HL-60/S4 treated with phorbol 12-myristate 13-acetate at 8.2 ng/mL for 4 days and 3 days (cell line): Measurements from ENCODE around the gene OR7A17.

Source experiments
- in situ Hi-C: fragments of 300-500 bp; cut with MboI; formaldehyde crosslinking; loops from 2 replicates; pipeline ENCODE4 v1.15.0; 2022; ENCODE audit warnings: low sequenced_read_pairs

Gene OR7A17

GRCh38 chr19:14886032-14886431, at the start of gene OR7A17:
Gene OR7A17, minus strand, starts transcription at chr19:14886132. Its CDS starts 4,777 bp downstream, at chr19:14881355.
- in situ Hi-C loops: no loop called here

GRCh38 chr19:14933506-14933905, 47.6 kb upstream of the OR7A17 start:
- in situ Hi-C loops: no loop called here

GRCh38 chr19:14916848-14917247, 30.9 kb upstream of the OR7A17 start:
- in situ Hi-C loops: no loop called here

- in situ Hi-C loops: no loop called here
Measured at GRCh38 chr19:14915116-14915515, 29.2 kb upstream of the OR7A17 start.

GRCh38 chr19:14906711-14907110, 20.8 kb upstream of the OR7A17 start:
- in situ Hi-C loops: no loop called here

- in situ Hi-C loops: no loop called here
Measured at GRCh38 chr19:14901675-14902260, 15.8 kb upstream of the OR7A17 start.

- in situ Hi-C loops: no loop called here
Measured at GRCh38 chr19:14890643-14891379, 4.9 kb upstream of the OR7A17 start.

- in situ Hi-C loops: no loop called here
Measured at GRCh38 chr19:14889994-14890642, 4.2 kb upstream of the OR7A17 start.

- in situ Hi-C loops: no loop called here
Measured at GRCh38 chr19:14871619-14872230, 14.2 kb downstream of the OR7A17 start.

- in situ Hi-C loops: no loop called here
Measured at GRCh38 chr19:14868497-14868896, 17.4 kb downstream of the OR7A17 start.

GRCh38 chr19:14848822-14849221, 37.1 kb downstream of the OR7A17 start, which contains the start of gene OR7A10:
Gene OR7A10, minus strand, starts transcription at chr19:14848922. Its CDS starts 7,045 bp downstream, at chr19:14841877.
- in situ Hi-C loops: no loop called here

- in situ Hi-C loops: no loop called here
Measured at GRCh38 chr19:14843578-14843977, 42.4 kb downstream of the OR7A17 start.

GRCh38 chr19:14843169-14843568, 42.8 kb downstream of the OR7A17 start:
- in situ Hi-C loops: no loop called here

- in situ Hi-C loops: no loop called here
Measured at GRCh38 chr19:14840206-14840605, 45.7 kb downstream of the OR7A17 start.

- in situ Hi-C loops: no loop called here
Measured at GRCh38 chr19:14837391-14837790, 48.5 kb downstream of the OR7A17 start.

GRCh38 chr19:14835011-14835410, 50.9 kb downstream of the OR7A17 start, which contains the start of the genes OR7A5 and OR7C1:
Gene OR7A5, minus strand, starts transcription at chr19:14835185. Its CDS starts 6,944 bp downstream, at chr19:14828241.
Gene OR7C1, minus strand, starts transcription at chr19:14835185. Its CDS starts 35,049 bp downstream, at chr19:14800136.
- in situ Hi-C loops: no loop called here

GRCh38 chr19:14830702-14831101, 55.2 kb downstream of the OR7A17 start:
- in situ Hi-C loops: no loop called here
